Measurements from ENCODE around the gene GPR176. TPM values are rescaled to one million over a fixed set of nuclear protein-coding genes. Genes with fewer than 3 reads are reported as not detected.

Gene GPR176
- total RNA-seq, 1 experiment from 2014 or later = 9.8 TPM

- Mint-ChIP-seq H3K9me3 (ENCODE audit: unreplicated experiment) (no peaks in the 10 kb centered on the region), H3K4me1 (ENCODE audit: low read depth, unreplicated experiment) (peaks cover 7% of the 10 kb centered on the region), H3K27me3 (ENCODE audit: insufficient read depth, unreplicated experiment) (no peaks in the 10 kb centered on the region), H3K4me3 (ENCODE audit: unreplicated experiment) (no peak overlapping the region), H3K27ac (ENCODE audit: unreplicated experiment) (no peak overlapping the region), H3K36me3 (ENCODE audit: insufficient read depth, unreplicated experiment) (no peaks in the 10 kb centered on the region)
- ChIA-PET POLR2A (no interaction called here), CTCF (interaction anchor here (0.6 kb wide), 1 partner anchor 35 kb away, joined by 3 read pairs; no protein-coding TSS in a partner anchor)
- H3K36me3 ChIP-seq (ENCODE audit: control insufficient read depth, insufficient read depth, low read length) = no peaks in the 10 kb centered on the region
- DNase-seq = no peak
- no peak for TF ChIP-seq CTCF (IDR thresholded peaks at IDR 0.05; ENCODE audit: insufficient read depth in 1 of 2, low read depth in 1 of 2, low read length in 1 of 2, severe bottlenecking in 1 of 2, unreplicated experiment in 1 of 2)
- intact Hi-C loops (cut with micrococcal nuclease; ENCODE audit: unreplicated experiment) = no loop called here
- H3K4me1 ChIP-seq = no peaks in the 10 kb centered on the region
- H3K4me3 ChIP-seq (ENCODE audit: low read depth, low read length) = no peak overlapping the region
- no peaks in the 10 kb centered on the region for H3K27me3 ChIP-seq (replicated peaks; ENCODE audit: control insufficient read depth, insufficient read depth, low read length)
- H3K9me3 ChIP-seq = no peaks in the 10 kb centered on the region
- no TSS peak for BruUV-seq (replicated peaks)
These were observed 85.8 kb downstream of the GPR176 start for GRCh38 chr15:39834256-39834655.

- Histone ChIP-seq H3K27me3 (replicated peaks; ENCODE audit: control insufficient read depth, insufficient read depth, low read length) (no peaks in the 10 kb centered on the region), H3K36me3 (ENCODE audit: control insufficient read depth, insufficient read depth, low read length) (no peaks in the 10 kb centered on the region), H3K9me3 (no peaks in the 10 kb centered on the region), H3K4me3 (ENCODE audit: low read depth, low read length) (no peak overlapping the region), H3K4me1 (no peaks in the 10 kb centered on the region)
- no peak overlapping the region for H3K27ac Mint-ChIP-seq (ENCODE audit: unreplicated experiment)
- no peaks in the 10 kb centered on the region for H3K9me3 Mint-ChIP-seq (ENCODE audit: unreplicated experiment)
- H3K36me3 Mint-ChIP-seq (ENCODE audit: insufficient read depth, unreplicated experiment) = no peaks in the 10 kb centered on the region
- intact Hi-C loops (cut with micrococcal nuclease; ENCODE audit: unreplicated experiment) = no loop called here
- peaks cover 7% of the 10 kb centered on the region for H3K4me1 Mint-ChIP-seq (ENCODE audit: low read depth, unreplicated experiment)
- H3K4me3 Mint-ChIP-seq (ENCODE audit: unreplicated experiment) = no peak overlapping the region
- POLR2A ChIA-PET = no interaction called here
- no peak for TF ChIP-seq CTCF (IDR thresholded peaks at IDR 0.05; ENCODE audit: insufficient read depth in 1 of 2, low read depth in 1 of 2, low read length in 1 of 2, severe bottlenecking in 1 of 2, unreplicated experiment in 1 of 2)
- no peak for DNase-seq
- BruUV-seq (replicated peaks) = no TSS peak
- H3K27me3 Mint-ChIP-seq (ENCODE audit: insufficient read depth, unreplicated experiment) = no peaks in the 10 kb centered on the region
- CTCF ChIA-PET = interaction anchor here (0.6 kb wide), 1 partner anchor 36 kb away, joined by 3 read pairs; no protein-coding TSS in a partner anchor
These were observed 86.5 kb downstream of the GPR176 start for GRCh38 chr15:39833515-39833981.

- DNase-seq = no peak
- ChIA-PET CTCF (interaction anchor here (0.5 kb wide), 1 partner anchor 105 kb away, joined by 3 read pairs; no protein-coding TSS in a partner anchor), POLR2A (no interaction called here)
- no peaks in the 10 kb centered on the region for H3K36me3 Mint-ChIP-seq (ENCODE audit: insufficient read depth, unreplicated experiment)
- Histone ChIP-seq H3K4me1 (no peaks in the 10 kb centered on the region), H3K4me3 (ENCODE audit: low read depth, low read length) (no peak overlapping the region), H3K9me3 (no peaks in the 10 kb centered on the region), H3K36me3 (ENCODE audit: control insufficient read depth, insufficient read depth, low read length) (no peaks in the 10 kb centered on the region), H3K27me3 (replicated peaks; ENCODE audit: control insufficient read depth, insufficient read depth, low read length) (no peaks in the 10 kb centered on the region)
- no peaks in the 10 kb centered on the region for H3K27me3 Mint-ChIP-seq (ENCODE audit: insufficient read depth, unreplicated experiment)
- peaks cover 7% of the 10 kb centered on the region for H3K4me1 Mint-ChIP-seq (ENCODE audit: low read depth, unreplicated experiment)
- no peaks in the 10 kb centered on the region for H3K9me3 Mint-ChIP-seq (ENCODE audit: unreplicated experiment)
- H3K4me3 Mint-ChIP-seq (ENCODE audit: unreplicated experiment) = no peak overlapping the region
- intact Hi-C loops (cut with micrococcal nuclease; ENCODE audit: unreplicated experiment) = no loop called here
- H3K27ac Mint-ChIP-seq (ENCODE audit: unreplicated experiment) = no peak overlapping the region
- no peak for TF ChIP-seq CTCF (IDR thresholded peaks at IDR 0.05; ENCODE audit: insufficient read depth in 1 of 2, low read depth in 1 of 2, low read length in 1 of 2, severe bottlenecking in 1 of 2, unreplicated experiment in 1 of 2)
- BruUV-seq (replicated peaks) = no TSS peak
These were observed 89.9 kb downstream of the GPR176 start for GRCh38 chr15:39830166-39830565.
